NK-92 (cell line): ENCODE measurements around the gene RGSL1.
"Not testable (repeated sequence)": the region's sequence is repeated elsewhere in the genome, so short reads cannot be mapped to it uniquely, and the experiment has no call there.

ENCODE experiments used
- DNase-seq: peaks from one replicate; lab custom pipeline; 2025; ENCODE audit not compliant: unreplicated experiment; lab: John Stamatoyannopoulos, UW

RGSL1 gene

DNA sequence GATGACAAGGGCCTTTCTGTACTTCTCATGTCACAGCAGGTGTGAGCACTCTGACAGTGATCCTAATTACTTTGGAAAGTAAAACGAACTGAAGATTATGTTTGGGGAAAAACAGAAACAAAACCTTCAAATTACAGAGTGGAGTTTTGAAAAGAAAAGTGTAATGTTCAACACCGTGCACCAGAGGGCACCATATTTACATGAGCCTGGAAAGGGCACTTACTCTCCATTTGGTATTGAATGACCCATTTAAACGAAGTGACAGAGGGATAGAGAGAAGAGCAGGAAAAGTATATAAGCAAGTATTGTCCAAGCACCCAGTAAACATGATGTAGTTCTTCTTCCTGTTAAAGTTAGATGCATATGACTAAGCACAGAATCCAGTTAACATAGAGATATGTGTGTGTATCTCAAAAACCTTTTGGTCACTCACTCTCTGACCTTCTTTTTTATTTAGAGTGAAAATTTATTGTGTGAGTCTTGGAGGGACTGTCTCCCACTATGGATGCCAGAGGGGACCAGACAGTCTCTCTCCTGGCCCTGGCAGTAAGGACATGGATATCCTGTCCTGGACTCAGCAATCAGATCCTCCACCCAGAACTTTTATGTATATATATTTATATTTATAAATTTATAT, 3.8 kb upstream of the RGSL1 start:
- DNase-seq = no peak

DNA sequence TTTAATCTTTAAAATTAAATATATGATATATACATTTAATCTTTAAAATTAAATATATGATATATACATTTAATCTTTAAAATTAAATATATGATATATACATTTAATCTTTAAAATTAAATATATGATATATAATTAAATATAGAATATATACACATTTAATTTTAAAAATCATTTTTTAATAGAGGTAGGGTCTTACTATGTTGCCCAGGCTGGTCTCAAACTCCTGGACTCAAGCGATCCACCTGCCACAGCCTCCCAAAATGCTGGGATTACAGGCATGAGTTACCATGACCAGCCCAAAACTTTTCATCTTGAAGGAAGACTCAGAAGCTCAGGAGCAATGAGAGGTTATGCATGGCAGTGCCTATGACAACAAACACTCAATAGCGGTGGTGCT, 2.8 kb upstream of the RGSL1 start:
- not testable (repeated sequence) for DNase-seq

DNA sequence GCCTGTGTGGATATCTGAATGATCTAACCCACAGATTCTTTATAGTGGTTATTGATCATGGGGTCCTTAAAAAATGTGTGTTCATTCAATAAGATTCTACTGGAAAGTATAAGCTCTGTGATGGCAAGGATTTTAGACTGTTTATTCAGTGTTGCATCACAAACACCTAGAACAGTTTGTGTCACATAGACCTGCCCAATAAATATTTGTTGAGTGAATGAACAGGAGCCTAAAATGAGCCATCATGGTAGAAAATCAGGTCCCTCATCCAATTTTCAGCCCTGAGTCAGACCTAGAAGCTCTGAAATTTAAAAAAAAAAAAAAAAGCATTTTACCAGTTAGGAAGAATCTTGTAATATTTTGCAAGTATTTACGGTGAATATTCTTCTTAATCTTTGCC, 2.3 kb upstream of the RGSL1 start:
- DNase-seq = no peak

DNA sequence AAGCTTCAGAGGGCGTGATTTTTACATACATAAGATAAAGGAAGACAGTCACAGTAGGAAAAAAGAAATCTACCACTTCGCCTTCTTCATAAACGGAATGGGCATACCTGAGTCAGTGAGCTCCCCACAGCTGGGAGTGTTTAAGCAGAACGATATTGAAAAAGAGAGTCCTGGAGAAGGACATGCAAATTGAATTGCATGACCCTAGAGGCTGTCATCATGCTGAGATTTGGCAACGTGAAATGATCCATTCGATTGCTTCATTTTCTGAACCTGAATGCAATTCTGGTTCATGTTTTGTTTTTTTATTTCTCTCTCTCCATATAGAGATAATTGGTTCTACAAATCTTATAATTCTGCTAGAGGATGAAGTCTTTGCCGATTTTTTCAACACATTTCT, 3.7 kb downstream of the RGSL1 start:
- no peak for DNase-seq

DNA sequence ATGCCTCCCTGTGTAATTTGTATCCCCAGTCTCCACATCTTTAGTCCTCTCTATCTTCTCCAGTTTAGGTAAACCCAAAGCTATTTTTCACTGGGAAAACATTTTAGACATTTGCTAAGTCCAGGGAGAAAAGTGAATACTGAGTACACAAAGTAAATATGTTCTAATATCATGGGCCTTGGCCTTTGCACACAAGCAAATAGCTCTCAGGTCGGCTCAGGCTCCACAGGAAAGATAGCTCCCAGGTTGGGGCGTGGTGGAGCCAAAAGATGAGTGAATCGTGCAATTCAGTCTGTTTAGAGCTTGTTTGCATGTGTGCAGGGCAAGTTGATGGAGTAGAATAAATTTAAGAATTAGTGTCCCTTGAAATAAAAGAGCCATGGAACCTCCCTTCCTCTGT, 7.9 kb downstream of the RGSL1 start:
- DNase-seq = no peak

DNA sequence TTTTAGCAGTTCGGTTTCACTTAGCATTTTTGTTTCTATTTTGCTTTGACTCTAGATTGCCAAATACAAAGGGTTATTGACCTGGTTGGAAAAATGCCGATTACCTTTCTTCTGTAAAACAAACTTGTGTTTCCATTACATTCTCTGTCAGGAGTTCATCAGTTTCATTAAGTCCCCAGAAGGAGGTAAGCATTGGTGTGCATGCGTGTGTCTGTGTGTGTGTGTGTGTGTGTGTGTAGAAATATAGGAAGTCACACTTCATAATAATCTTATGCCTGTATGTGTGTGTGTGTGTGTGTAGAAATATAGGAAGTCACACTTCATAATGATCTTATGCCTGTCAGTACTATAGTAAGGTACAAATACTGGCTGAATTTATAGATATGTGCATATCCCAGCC, 10.0 kb downstream of the RGSL1 start:
- no peak for DNase-seq

DNA sequence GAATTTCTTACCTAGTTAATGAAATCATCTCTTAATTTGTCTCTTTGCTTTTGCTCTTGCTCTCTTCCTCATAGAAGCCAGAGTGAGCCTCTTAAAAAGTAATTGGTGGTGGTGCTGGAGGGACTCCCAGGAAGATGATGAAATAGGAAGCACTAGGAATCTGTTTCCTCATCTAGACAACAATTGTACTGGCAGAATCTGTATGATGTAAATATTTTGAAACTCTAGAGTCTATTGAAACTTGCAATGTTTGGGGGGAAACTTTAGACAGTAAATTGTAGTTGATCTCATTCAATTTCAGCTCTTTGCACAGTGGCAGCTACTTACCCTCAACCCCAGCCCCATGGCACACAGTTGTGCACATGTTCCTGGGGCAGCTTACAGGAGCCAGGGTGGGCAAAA, 10.6 kb downstream of the RGSL1 start:
- no peak for DNase-seq

DNA sequence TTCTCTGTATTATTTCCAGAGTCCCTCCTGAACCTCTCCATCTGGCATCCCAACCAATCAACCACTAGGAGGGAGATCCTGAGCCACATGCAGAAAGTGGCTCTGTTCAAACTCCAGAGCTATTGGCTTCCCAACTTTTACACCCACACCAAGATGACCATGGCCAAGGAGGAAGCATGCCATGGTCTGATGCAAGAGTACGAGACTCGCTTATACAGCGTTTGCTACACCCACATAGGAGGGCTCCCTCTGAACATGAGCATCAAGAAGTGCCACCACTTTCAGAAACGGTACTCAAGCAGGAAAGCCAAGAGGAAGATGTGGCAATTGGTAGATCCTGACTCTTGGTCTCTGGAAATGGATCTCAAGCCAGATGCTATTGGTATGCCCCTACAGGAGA, 23.6 kb downstream of the RGSL1 start:
- DNase-seq = no peak

DNA sequence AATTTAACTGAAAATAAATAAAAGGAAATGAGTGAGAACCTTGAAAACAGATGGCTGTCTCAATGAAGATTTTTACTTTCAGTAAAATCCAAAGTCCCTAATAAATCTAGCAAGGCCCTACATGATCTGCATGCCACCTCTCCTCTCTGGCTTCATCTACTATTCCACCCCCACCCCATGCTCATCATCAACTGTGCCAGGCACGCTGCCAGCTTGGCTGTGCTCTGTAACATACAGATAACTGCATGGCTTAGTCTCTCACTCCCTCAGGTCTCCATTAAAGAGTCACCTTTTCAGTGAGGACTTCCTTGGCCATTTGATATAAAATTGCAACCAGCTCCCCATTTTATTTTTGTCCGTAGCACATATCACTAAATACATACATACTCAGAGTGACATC, 26.7 kb downstream of the RGSL1 start:
- no peak for DNase-seq

DNA sequence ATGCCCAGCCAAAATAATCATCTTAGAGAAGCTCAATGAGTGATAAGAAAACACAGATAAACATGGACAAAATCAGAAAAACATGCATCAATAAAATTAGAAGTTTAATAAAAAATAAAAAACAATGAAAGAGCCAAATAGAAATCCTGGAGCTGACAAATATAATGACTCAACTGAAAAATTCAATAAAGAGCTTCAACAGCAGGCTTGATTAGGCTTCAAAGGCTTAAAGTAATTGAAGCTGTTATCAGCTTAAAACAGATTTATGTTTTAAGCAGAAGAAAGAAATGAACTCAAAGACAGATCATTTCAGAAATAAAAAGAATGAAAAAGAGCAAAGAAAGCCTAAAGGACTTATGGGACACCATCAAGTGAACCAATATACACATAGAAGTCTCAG, 28.3 kb downstream of the RGSL1 start:
- DNase-seq = no peak

DNA sequence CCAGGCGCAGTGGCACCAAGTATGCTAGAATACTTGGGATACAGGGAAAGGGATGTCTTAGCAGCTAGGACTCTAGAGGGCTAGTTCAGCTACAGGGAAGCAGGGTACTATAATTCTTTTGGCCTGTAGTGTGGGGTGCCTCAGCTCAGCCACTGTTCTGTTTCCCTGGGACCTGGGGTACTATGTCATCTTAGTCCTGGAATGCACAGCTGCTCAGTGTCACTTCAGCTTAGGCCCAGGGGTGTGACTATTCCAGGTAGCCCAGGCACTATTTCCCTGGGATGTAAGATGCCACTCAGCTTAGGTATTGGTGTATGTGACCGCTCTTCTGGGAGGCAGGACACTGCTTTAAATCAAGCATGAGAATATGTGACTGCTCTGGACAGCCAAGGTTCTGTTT, 34.1 kb downstream of the RGSL1 start:
- DNase-seq = no peak

DNA sequence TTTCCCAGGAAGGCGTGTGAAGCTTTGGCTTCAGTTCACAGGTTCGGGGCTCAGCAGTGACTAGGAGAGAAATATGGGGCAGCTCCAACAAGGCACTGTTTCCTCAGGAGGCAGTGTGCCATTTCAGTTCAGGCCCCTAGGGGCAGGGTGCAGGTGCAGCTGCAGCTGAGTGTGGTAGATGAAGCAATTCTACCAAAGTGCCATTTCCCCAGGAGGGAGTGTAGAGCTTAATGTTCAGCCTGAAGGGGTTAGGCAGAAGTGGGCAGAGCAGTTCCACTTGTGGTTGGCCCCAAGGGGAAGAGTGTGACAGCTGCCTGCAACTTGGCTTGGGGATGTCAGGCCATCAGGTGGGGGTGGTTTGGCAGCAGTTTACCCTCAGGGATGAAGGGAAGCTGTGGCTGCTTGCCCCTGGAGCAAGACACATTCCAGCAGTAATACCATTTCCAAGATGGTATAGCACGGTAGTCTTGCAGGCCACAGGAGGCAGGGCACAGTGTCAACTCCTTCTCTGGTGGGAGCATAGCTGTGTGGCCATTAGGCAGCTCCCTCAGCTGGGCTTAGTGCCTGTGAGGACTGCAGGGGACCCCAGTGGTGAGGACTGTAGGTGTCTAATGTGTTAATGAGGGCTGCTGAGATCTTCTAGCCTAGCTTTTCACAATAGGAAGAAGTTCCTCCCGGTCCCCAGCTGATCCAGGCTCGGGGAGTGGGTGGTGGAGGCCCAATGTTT, 34.7 kb downstream of the RGSL1 start:
- no peak for DNase-seq

DNA sequence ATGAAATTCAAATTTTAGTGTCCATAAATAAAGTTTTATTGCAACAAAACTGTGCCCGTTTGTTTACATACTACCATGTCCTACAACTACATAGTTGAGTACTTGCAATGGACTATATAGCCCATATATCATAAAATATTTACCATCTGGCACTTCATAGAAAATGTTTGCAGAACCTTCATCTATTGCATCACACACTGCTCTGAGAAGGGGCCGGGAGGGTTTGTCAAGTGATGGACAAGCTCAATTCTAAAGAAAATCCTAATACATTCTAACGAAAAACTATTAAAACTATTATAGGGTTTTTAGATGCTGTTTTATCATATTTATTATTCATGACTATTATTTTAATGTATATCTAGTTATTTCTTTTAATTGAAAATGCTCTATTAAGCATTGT, 35.9 kb downstream of the RGSL1 start:
- no peak for DNase-seq

DNA sequence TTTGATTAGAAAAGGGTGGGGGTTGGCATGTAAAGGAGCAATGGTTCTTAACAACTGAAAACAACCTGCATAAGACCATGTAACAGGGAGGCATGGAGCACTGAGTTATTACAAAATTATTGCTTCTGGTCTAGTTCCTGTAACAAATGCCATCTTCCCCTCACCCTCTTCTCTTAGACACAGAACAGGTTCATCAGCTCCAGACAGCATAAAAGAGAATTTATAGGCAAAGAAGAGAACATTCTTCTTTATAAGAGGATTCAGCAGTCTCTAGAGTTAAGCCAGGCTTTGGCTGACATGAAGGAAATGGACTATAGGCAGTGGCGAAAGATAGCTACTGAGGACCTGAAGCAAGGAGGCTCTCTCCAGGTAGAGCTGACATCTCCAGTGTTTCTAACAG, 38.9 kb downstream of the RGSL1 start:
- DNase-seq = no peak

DNA sequence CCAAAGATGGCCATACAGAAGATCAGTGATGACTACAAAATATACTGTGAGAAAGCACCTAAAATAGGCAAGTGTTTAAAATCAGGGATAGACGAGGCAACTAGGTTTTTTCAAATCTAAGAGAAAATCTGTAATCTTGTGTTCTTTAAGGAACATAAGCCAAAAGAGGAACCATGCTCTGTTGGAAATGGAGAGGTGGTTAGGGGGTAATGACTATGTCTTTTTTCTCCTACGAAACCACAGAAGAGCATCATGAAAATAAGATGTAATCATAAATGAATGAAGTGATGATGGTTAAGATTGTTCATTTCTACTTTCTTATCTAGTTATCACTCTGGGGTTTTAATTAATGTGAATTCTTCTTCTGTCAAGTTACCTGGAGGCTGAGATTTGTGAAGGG, 43.1 kb downstream of the RGSL1 start:
- DNase-seq = no peak

DNA sequence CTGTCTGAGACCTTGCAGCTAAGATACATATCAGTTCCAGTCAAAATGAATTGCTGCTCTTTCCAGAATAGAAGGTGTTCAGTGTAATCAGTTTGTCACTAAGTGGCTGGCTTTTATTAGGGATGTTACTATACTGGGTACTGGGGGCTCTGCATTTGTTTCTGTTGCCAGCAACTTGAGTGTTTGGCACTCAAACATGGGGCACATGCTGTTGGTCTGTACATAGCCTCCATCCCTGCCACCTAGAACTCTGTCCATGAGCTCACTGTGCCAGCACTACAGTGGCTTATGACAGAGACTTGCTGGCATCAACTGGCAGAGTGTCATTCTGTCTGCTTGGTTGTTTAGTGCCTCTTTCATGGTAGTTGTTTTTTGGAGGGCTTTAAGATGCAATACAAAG, 45.1 kb downstream of the RGSL1 start:
- no peak for DNase-seq

DNA sequence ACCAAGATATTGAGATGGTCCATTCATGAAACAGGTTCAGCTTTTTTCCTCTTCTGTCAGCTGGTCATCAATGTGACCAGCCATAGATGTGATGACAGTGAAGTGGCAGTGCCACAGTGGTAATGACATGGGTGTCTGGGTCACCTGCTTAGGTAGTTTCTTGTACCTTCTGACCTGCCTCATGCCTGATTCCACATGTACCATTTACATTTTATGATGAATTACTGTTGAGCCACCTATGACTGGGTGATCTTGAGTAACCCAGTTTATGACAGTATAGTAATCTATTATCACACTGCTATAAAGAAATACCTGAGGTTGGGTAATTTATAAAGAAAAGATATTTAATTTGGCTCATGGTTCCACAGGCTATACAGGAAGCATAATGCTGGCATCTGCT, 45.7 kb downstream of the RGSL1 start:
- DNase-seq = no peak

DNA sequence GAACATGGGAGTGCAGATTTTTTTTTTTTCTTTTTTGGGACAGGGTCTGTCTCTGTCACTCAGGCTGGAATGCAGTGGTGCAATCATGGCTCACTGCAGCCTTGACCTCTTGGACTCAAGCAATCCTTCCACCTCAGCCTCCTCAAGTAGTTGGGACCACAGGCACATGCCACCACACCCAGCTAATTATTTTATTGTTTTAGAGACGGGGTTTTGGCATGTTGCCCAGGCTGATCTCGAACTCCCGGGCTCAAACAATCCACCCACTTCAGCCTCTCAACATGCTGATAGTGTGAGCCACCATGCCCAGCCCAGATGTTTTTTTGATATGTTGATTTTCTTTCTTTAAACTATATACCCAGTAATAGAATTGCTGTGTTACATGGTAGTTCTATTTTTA, 57.7 kb downstream of the RGSL1 start:
- no peak for DNase-seq

DNA sequence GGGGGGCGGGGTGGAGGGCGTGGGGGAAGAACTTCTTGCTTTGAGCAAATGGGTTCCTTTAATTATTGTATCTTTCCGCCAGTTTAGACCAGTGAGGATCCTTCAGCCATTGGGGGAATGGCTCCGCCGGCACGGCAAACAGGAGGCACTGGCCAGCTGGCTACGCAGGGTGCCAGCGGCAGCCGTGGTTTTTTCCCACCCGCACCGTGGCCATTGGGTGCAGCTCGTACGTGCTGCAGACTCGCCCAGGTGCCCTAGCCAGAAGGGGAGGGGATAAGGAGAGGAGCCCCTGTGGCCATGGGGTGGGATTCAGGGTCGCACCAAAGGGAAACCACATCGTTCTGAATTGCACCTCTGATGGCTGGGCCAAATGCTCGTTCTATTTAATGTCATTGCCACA, 65.6 kb downstream of the RGSL1 start:
- DNase-seq = no peak

DNA sequence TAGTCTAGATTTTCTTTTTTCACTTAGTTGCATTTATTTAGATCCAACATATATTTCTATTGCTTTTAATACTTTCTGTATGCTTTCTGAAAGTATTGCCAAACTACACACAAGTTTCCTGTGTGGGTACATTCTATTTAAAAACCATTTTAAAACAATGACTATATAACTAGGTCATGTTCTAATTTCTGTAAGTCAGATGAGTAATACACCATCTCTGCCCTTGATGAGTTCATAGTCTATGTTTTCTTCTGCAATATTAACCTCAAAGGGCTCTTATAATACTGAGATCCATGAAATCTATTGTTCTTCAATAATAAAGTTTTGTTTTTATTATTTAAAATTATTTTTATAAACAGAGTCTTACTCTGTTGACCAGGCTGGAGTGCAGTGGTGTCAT, 70.8 kb downstream of the RGSL1 start:
- DNase-seq = no peak

DNA sequence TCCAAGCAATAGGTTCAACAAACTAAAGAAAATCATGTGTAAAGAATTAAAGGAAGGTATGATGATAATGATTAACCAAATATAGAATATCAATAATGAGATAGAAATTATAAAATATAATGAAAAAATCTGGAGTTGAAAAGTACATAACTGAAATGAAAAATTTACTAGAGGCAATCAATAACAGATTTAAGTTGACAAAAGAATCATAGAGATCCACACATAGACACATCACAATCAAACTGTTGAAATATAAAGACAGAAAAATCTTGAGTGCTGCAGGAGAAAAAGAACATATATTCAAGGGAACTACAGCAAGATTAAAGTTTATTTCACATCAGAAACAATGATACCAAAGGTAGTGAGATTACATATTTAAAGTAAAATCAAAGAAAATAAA, 75.4 kb downstream of the RGSL1 start:
- DNase-seq = no peak

DNA sequence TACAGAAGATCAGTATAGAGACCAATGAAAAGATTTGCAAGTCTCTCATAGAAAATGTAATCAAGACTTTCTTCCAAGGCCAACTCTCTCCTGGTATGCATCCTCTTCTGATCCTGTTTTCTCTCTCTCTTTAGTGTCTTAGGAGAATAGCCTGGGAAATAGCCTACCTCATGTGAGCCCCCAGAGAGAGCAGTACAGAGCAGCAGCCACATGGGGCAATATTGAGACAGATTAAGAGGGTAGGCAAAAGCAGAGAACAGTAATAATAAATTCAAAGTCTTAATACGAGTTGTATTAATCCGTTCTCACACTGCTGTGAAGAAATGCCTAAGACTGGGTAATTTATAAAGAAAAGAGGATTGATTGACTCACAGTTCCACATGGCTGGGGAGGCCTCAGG, 77.7 kb downstream of the RGSL1 start:
- no peak for DNase-seq

DNA sequence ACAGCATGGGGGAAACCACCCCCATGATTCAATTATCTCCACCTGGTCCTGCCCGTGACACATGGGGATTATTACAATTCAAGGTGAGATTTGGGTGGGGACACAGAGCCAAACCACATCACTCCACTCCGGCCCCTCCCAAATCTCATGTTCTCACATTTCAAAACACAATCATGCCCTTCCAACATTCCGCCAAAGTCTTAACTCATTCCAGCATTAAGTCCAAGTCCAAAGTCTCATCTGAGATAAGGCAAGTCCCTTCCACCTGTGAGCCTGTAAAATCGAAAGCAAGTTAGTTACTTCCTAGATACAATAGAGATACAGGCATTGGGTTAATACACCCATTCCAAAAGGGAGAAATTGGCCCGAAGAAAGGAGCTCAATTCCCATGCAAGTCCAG, 78.3 kb downstream of the RGSL1 start:
- DNase-seq = not testable (repeated sequence)
